HepG2 (cell line): ENCODE results near the gene GALR2. TPM values are rescaled to one million over a fixed set of nuclear protein-coding genes. Genes with fewer than 3 reads are reported as not detected.
A peak's percentile ranks its signal among the peaks of the same experiment; 100 is the strongest.

Experiments used
- ATAC-seq: fragments of 200-7000 bp; cut with Tn5 transposase; 3 replicates; pipeline ENCODE4 v1.9.1; 2020; ENCODE audit warnings: mild to moderate bottlenecking, moderate library complexity
- BruUV-seq: library from RNA; stranded (reverse); fragments of 400-500 nt; replicated peaks from 2 replicates; lab custom pipeline; 2021; lab: Mats Ljungman, UMichigan
- CTCF ChIA-PET: fragments of 300-600 bp; formaldehyde crosslinking; extraction: SDS; loops from one replicate; lab custom pipeline; 2021; ENCODE audit warnings: low total read pairs, inconsistent platforms, low intra/inter-chr PET ratio; lab: Yijun Ruan, JAX
- POLR2A ChIA-PET: fragments of 350-600 bp; sonication (Branson Sonifier 250); formaldehyde crosslinking; loops from one replicate; lab custom pipeline; 2020; ENCODE audit warnings: antibody characterized with exemption, inconsistent platforms; lab: Yijun Ruan, JAX
- DNase-seq: peaks from one replicate; pipeline ENCODE4 v3.0.0-alpha.2; 2015; ENCODE audit warnings: low spot score
- FAIRE-seq: peaks from 3 replicates; lab custom pipeline; 2011; peaks lifted over from hg19 to GRCh38; lab: Jason Lieb, UNC
- H2AFZ ChIP-seq: one replicate; pipeline ENCODE4 v1.6.1; 2011; ENCODE audit warnings: low read length, inconsistent platforms
- H3K27ac ChIP-seq: fragments of 300-600 bp; 3 replicates; pipeline ENCODE4 v1.8.0; 2011; ENCODE audit warnings: mixed run types, mild to moderate bottlenecking, mixed read lengths, low read length, inconsistent platforms; ENCODE audit not compliant: insufficient read depth; ENCODE audit errors: extremely low read length
- H3K27me3 ChIP-seq, 2 experiments: fragments of 200-600 bp in 1 of 2; 2 replicates in 1 of 2; 3 replicates in 1 of 2; pipeline versions ENCODE4 v1.6.0 to v1.8.0; 2011; ENCODE audit warnings: low read length in 2 of 2, mild to moderate bottlenecking in 2 of 2, moderate library complexity in 2 of 2, inconsistent platforms in 1 of 2; ENCODE audit not compliant: insufficient read depth in 2 of 2, control insufficient read depth in 1 of 2
- H3K36me3 ChIP-seq, 2 experiments: fragments of 200-600 bp in 1 of 2; replicated peaks in 1 of 2; 2 replicates in 1 of 2; 3 replicates in 1 of 2; pipeline versions ENCODE4 v1.5.1 to v1.8.0; 2011; ENCODE audit warnings: low read length in 2 of 2, inconsistent platforms in 1 of 2; ENCODE audit not compliant: insufficient read depth in 2 of 2, control insufficient read depth in 1 of 2
- H3K4me1 ChIP-seq: 2 replicates; pipeline ENCODE4 v1.5.1; 2012; ENCODE audit warnings: low read length, inconsistent platforms; ENCODE audit not compliant: insufficient read depth
- H3K4me2 ChIP-seq: 2 replicates; pipeline ENCODE4 v1.6.0; 2011; ENCODE audit warnings: low read depth, low read length, inconsistent platforms
- H3K4me3 ChIP-seq, 3 experiments: fragments of 200-600 bp in 1 of 3; sonication (generic), shearing (Covaris generic) in 1 of 3; replicated peaks in 1 of 3; 2 replicates each; pipeline ENCODE4 v1.5.1; 2011 to 2016; ENCODE audit warnings: low read length in 3 of 3, inconsistent platforms in 2 of 3, low read depth in 2 of 3, mild to moderate bottlenecking in 2 of 3, control low read depth in 1 of 3, mixed read lengths in 1 of 3; ENCODE audit not compliant: insufficient read depth in 1 of 3
- H3K79me2 ChIP-seq: one replicate; pipeline ENCODE4 v1.6.1; 2011; ENCODE audit warnings: low read length, inconsistent platforms; ENCODE audit not compliant: insufficient read depth
- H3K9ac ChIP-seq: 2 replicates; pipeline ENCODE4 v1.6.0; 2011; ENCODE audit warnings: mild to moderate bottlenecking, low read depth, low read length, inconsistent platforms; ENCODE audit not compliant: insufficient read depth
- H3K9me3 ChIP-seq: 2 replicates; pipeline ENCODE4 v1.5.1; 2012; ENCODE audit warnings: mild to moderate bottlenecking, low read length
- H4K20me1 ChIP-seq: 2 replicates; pipeline ENCODE4 v1.6.0; 2011; ENCODE audit warnings: inconsistent platforms, mild to moderate bottlenecking, low read length, moderate library complexity; ENCODE audit not compliant: insufficient read depth
- CENPT ChIP-seq: sonication (generic); formaldehyde crosslinking; IDR thresholded peaks from 2 replicates; pipeline ENCODE4 v1.8.0; 2022; ENCODE audit warnings: low read depth, mild to moderate bottlenecking, moderate library complexity, missing genetic modification reagents
- DPF2 ChIP-seq: sonication (generic); formaldehyde crosslinking; IDR thresholded peaks from 2 replicates; pipeline ENCODE4 v1.4.0; 2020; ENCODE audit warnings: mild to moderate bottlenecking, low read depth, missing genetic modification reagents, borderline replicate concordance
- EZH2 ChIP-seq: conservative IDR thresholded peaks from 2 replicates; pipeline ENCODE4 v1.6.1; 2012; ENCODE audit warnings: mild to moderate bottlenecking, low read depth, low read length, moderate library complexity
- GLI4 ChIP-seq: sonication (generic); formaldehyde crosslinking; IDR thresholded peaks from 2 replicates; pipeline ENCODE4 v1.5.1; 2020; ENCODE audit warnings: missing genetic modification reagents, mild to moderate bottlenecking, moderate library complexity, borderline replicate concordance
- PTBP1 ChIP-seq: fragments of 200-400 bp; formaldehyde crosslinking; IDR thresholded peaks from 2 replicates; pipeline ENCODE4 v1.6.1; 2018; ENCODE audit warnings: low read length, low read depth; ENCODE audit not compliant: poor library complexity, severe bottlenecking
- RAD21 ChIP-seq: fragments of 450-650 bp; formaldehyde crosslinking; IDR thresholded peaks from 2 replicates; pipeline ENCODE4 v1.5.0; 2020; ENCODE audit warnings: mild to moderate bottlenecking
- SNAPC2 ChIP-seq: sonication (generic); formaldehyde crosslinking; IDR thresholded peaks from 2 replicates; pipeline ENCODE4 v1.8.1; 2022; ENCODE audit warnings: mild to moderate bottlenecking, missing genetic modification reagents
- SP5 ChIP-seq: IDR thresholded peaks from 2 replicates; pipeline ENCODE4 v1.6.1; 2016; ENCODE audit warnings: low read depth, borderline replicate concordance
- ZMYM2 ChIP-seq: sonication (generic); formaldehyde crosslinking; IDR thresholded peaks from 2 replicates; pipeline ENCODE4 v1.8.0; 2022; ENCODE audit warnings: mild to moderate bottlenecking, missing genetic modification reagents
- ZNF766 ChIP-seq: sonication (generic); formaldehyde crosslinking; IDR thresholded peaks from 2 replicates; pipeline ENCODE4 v1.5.0; 2020; ENCODE audit warnings: missing genetic modification reagents, borderline replicate concordance
- WGBS: methylation state at CpG from one replicate; pipeline ENCODE4 v1.1.6; 2017; ENCODE audit warnings: low lambda C conversion rate; 5-methylcytosine and 5-hydroxymethylcytosine counted together
- in situ Hi-C: cut with HindIII; loops from 2 replicates; pipeline ENCODE4 v1.10.0; 2017; ENCODE audit warnings: low pct_unique_long_range_greater_than_20kb; ENCODE audit not compliant: extremely low pct_ligation_motif_present
- intact Hi-C: fragments of 100-400 bp; cut with micrococcal nuclease; formaldehyde crosslinking; loops from one replicate; pipeline ENCODE4 v1.10.0; 2022; ENCODE audit not compliant: unreplicated experiment
- polyA plus RNA-seq, 8 experiments: library from polyadenylated mRNA; depleted of rRNA in 3 of 8; stranded (reverse) in 7 of 8; unstranded in 1 of 8; fragments of >200 nt; fragmentation: Illumina TruSeq in 4 of 8; extraction: Trizol in 4 of 8; gene quantifications; 2 replicates each; pipeline versions ENCODE4 v1.2.1 to v1.2.3, GENCODE V29; 2011 to 2016; ENCODE audit warnings: low read depth in 4 of 8, missing spikeins in 1 of 8, mixed read lengths in 1 of 8; ENCODE audit not compliant: insufficient read depth in 1 of 8
- total RNA-seq, 5 experiments: library from RNA; depleted of rRNA; stranded (reverse); fragments of >200 nt; fragmentation: Illumina TruSeq; extraction: Trizol; gene quantifications; 2 replicates each; pipeline ENCODE4 v1.2.3, GENCODE V29; 2016; ENCODE audit warnings: low read depth in 1 of 5
- TF ChIP-seq, protein P1 (sequence below): IDR thresholded peaks from 2 replicates; pipeline ENCODE4 v1.6.1; 2016; ENCODE audit warnings: low read depth
- TF ChIP-seq, protein P2 (sequence below): IDR thresholded peaks from 2 replicates; pipeline ENCODE4 v1.6.1; 2016; ENCODE audit warnings: missing compliant biosample characterization, missing genetic modification reagents, borderline replicate concordance
- TF ChIP-seq, protein P3 (sequence below): IDR thresholded peaks from 2 replicates; pipeline ENCODE4 v1.6.1; 2018; ENCODE audit warnings: missing genetic modification reagents
- TF ChIP-seq, protein P4 (sequence below): sonication (generic); formaldehyde crosslinking; IDR thresholded peaks from 2 replicates; pipeline ENCODE4 v1.8.0; 2022; ENCODE audit warnings: mild to moderate bottlenecking, missing genetic modification reagents; ENCODE audit not compliant: insufficient replicate concordance

The GALR2 gene
- total and polyA plus RNA-seq, 2 of the 13 experiments (the other 11 are each of a cell fraction or from before 2014, with no cell fraction given), result 0.48 to 0.58 TPM

DNA sequence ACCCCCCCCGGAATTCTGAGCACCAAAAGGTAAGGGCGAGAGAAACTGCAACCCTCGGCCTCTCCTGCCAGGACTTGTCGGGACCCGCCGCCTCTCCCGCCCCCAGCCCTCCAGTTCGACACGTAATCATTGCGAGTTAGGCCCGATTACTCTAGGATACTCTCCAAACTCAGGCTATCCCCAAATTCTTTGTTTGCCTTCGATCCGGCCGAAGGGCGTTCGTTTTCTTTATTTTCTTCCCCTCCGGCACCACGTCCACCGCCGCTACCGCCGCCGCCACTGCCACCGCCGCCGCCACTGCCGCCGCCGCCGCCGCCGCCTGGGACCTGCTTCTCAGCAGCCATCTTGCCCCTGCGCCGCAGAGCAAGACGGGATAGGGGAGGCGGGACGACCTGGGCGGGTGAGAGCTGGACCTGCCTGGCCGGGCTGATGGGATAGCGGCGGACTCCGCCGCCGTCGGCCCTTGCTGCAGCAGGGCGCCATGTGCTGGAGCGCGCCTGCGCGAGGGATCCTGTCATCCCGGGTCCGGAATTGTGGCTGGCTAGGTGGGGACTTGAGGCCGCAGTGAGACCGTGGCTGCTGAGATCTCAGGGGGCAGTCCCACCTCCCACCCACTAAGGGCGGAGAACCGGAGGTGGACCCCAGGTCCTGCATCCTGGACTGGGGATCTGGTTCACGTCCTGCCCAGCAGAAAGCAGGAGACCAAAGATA lies 2.3 kb upstream of the GALR2 start, which contains the start of gene SRP68 (continued):
- TF ChIP-seq, protein P1, sequence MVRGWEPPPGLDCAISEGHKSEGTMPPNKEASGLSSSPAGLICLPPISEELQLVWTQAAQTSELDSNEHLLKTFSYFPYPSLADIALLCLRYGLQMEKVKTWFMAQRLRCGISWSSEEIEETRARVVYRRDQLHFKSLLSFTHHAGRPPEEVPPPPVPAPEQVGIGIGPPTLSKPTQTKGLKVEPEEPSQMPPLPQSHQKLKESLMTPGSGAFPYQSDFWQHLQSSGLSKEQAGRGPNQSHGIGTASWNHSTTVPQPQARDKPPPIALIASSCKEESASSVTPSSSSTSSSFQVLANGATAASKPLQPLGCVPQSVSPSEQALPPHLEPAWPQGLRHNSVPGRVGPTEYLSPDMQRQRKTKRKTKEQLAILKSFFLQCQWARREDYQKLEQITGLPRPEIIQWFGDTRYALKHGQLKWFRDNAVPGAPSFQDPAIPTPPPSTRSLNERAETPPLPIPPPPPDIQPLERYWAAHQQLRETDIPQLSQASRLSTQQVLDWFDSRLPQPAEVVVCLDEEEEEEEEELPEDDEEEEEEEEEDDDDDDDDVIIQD (CRISPR knock-in tag), result peak; percentile 57; the same call in 1 of the 2 replicates
- TF ChIP-seq GLI4 (CRISPR knock-in tag), result peak; percentile 94
- TF ChIP-seq, protein P2, sequence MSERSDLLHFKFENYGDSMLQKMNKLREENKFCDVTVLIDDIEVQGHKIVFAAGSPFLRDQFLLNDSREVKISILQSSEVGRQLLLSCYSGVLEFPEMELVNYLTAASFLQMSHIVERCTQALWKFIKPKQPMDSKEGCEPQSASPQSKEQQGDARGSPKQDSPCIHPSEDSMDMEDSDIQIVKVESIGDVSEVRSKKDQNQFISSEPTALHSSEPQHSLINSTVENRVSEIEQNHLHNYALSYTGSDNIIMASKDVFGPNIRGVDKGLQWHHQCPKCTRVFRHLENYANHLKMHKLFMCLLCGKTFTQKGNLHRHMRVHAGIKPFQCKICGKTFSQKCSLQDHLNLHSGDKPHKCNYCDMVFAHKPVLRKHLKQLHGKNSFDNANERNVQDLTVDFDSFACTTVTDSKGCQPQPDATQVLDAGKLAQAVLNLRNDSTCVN (CRISPR knock-in tag), result peak; percentile 71; the same call in 1 of the 2 replicates
- TF ChIP-seq, protein P3, sequence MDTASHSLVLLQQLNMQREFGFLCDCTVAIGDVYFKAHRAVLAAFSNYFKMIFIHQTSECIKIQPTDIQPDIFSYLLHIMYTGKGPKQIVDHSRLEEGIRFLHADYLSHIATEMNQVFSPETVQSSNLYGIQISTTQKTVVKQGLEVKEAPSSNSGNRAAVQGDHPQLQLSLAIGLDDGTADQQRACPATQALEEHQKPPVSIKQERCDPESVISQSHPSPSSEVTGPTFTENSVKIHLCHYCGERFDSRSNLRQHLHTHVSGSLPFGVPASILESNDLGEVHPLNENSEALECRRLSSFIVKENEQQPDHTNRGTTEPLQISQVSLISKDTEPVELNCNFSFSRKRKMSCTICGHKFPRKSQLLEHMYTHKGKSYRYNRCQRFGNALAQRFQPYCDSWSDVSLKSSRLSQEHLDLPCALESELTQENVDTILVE (CRISPR knock-in tag), result peak; percentile 68; the same call in 1 of the 2 replicates

DNA sequence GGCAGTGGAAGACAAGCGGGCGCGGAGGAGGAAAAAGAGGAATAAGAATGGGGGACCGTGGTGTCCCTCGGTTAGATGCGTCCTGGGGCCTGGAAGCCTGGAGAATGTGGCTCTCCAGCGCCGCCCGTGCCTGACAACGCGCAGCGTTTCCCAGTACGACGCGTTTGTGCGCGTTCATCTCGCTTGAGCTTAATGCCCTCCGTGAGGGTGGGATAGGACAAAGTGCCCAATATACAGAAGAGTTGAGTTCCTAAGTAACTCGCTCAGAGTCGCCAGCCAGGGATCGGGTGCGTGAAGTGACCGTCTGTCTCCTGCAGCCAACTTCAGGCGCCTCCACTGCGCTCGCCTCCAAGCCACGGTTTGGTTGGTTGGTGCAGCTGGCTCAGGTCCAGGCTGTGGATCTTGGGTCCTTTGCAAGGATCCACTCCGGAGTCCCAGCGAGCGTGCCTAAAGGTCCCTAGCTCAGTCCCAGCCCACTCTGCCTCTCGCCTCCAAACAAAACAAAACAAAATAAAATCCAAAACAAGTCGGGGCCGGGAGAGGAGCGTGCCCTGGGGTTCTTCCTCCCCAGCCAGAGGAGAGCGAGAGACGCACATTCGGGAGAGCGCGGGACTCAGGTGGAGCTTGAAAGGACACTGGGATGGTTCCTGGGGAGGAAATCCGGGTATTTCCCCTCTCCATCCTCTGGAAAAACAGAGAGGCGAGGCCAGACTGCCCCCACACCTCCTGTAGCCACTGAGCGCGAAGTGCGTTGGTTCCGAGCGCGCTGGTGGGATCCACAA lies 974 bp downstream of the GALR2 start:
- WGBS, result 44% methylated on average over 43 of the region's 48 CpGs
- Histone ChIP-seq H3K4me3 (peak overlapping the region; percentile 53 to 71 (median 55); a peak in 4 of 6 replicates), H3K27me3 (peaks cover 24 to 57% of the 10 kb centered on the region in 2 experiments; a peak in 4 of 5 replicates), H3K36me3 (no peaks in the 10 kb centered on the region), H3K27ac (no peak overlapping the region), H3K79me2 (peaks cover 16% of the 10 kb centered on the region), H2AFZ (no peak overlapping the region), H3K9ac (no peak overlapping the region), H3K4me2 (peak overlapping the region; percentile 75), H4K20me1 (peaks cover 10% of the 10 kb centered on the region; the same call in 1 of the 2 replicates), H3K4me1 (peaks cover 51% of the 10 kb centered on the region), H3K9me3 (no peaks in the 10 kb centered on the region)
- CTCF ChIA-PET, result no interaction called here
- DNase-seq (no peak), FAIRE-seq (no peak), ATAC-seq (peak; percentile 23)
- in situ Hi-C loops, result no loop called here
- no TSS peak for BruUV-seq
- intact Hi-C loops, result no loop called here
- POLR2A ChIA-PET, result interaction anchor here (1.5 kb wide), 1 partner anchor 28 kb away, joined by 5 read pairs; the partner anchor contains the start of gene EXOC7
- TF ChIP-seq ZMYM2 (CRISPR knock-in tag) (0 out of 2 replicates have a peak, but pooled peaks have one; percentile 3), RAD21 (CRISPR knock-in tag) (peak; percentile 15; the same call in 1 of the 2 replicates), PTBP1 (no peak), DPF2 (no peak; the same call in 1 of the 2 replicates), EZH2 (peak; percentile 63; the same call in 1 of the 2 replicates), SNAPC2 (CRISPR knock-in tag) (no peak), SP5 (CRISPR knock-in tag) (no peak), ZNF766 (CRISPR knock-in tag) (no peak), CENPT (CRISPR knock-in tag) (0 out of 2 replicates have a peak, but pooled peaks have one; percentile 59)
- TF ChIP-seq, protein P4, sequence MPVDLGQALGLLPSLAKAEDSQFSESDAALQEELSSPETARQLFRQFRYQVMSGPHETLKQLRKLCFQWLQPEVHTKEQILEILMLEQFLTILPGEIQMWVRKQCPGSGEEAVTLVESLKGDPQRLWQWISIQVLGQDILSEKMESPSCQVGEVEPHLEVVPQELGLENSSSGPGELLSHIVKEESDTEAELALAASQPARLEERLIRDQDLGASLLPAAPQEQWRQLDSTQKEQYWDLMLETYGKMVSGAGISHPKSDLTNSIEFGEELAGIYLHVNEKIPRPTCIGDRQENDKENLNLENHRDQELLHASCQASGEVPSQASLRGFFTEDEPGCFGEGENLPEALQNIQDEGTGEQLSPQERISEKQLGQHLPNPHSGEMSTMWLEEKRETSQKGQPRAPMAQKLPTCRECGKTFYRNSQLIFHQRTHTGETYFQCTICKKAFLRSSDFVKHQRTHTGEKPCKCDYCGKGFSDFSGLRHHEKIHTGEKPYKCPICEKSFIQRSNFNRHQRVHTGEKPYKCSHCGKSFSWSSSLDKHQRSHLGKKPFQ (CRISPR knock-in tag), result no peak
